IMR-90 (cell line): ENCODE results near the gene NQO2. TPM values are rescaled to one million over a fixed set of nuclear protein-coding genes. Genes with fewer than 3 reads are reported as not detected.
"Not testable (repeated sequence)": the region's sequence is repeated elsewhere in the genome, so short reads cannot be mapped to it uniquely, and the experiment has no call there.

Experiments
- ATAC-seq: fragments of 200-7000 bp; cut with Tn5 transposase; 2 replicates; pipeline ENCODE4 v1.9.1; 2020; ENCODE audit warnings: low read depth, mild to moderate bottlenecking, moderate library complexity
- BruUV-seq: library from RNA; stranded (reverse); fragments of 400-500 nt; replicated peaks from 2 replicates; lab custom pipeline; 2021; lab: Mats Ljungman, UMichigan
- CTCF ChIA-PET: fragments of 300-600 bp; formaldehyde crosslinking; extraction: SDS; loops from one replicate; lab custom pipeline; 2021; ENCODE audit warnings: antibody characterized with exemption; lab: Yijun Ruan, JAX
- POLR2A ChIA-PET: fragments of 300-600 bp; sonication (Branson Sonifier 250); formaldehyde crosslinking; loops from one replicate; lab custom pipeline; 2022; ENCODE audit warnings: antibody characterized with exemption; ENCODE audit not compliant: unreplicated experiment; lab: Charles Lee
- DNase-seq: peaks from one replicate; pipeline ENCODE4 v3.0.0; 2013
- H2AFZ ChIP-seq: replicated peaks from 2 replicates; pipeline ENCODE3; 2013; ENCODE audit warnings: low read length, mild to moderate bottlenecking; ENCODE audit not compliant: poor library complexity
- H2AK5ac ChIP-seq: 2 replicates; pipeline ENCODE4 v1.6.1; 2013; ENCODE audit warnings: low read depth, low read length, inconsistent platforms
- H2AK9ac ChIP-seq: replicated peaks from 2 replicates; pipeline ENCODE3; 2013; ENCODE audit warnings: mild to moderate bottlenecking, low read depth, low read length, moderate library complexity; ENCODE audit not compliant: poor library complexity
- H2BK120ac ChIP-seq: 2 replicates; pipeline ENCODE4 v1.6.1; 2013; ENCODE audit warnings: low read depth, low read length, inconsistent platforms
- H2BK15ac ChIP-seq: 3 replicates; pipeline ENCODE4 v1.6.1; 2013; ENCODE audit warnings: low read depth, low read length, inconsistent platforms
- H2BK20ac ChIP-seq: 2 replicates; pipeline ENCODE4 v1.6.1; 2013; ENCODE audit warnings: low read depth, mild to moderate bottlenecking, inconsistent platforms, low read length, moderate library complexity
- H2BK5ac ChIP-seq: 2 replicates; pipeline ENCODE4 v1.6.1; 2013; ENCODE audit warnings: mild to moderate bottlenecking, low read depth, low read length, inconsistent platforms; ENCODE audit not compliant: poor library complexity, severe bottlenecking
- H3K14ac ChIP-seq: replicated peaks from 2 replicates; pipeline ENCODE4 v1.6.1; 2013; ENCODE audit warnings: low read depth, low read length, inconsistent platforms
- H3K18ac ChIP-seq: 2 replicates; pipeline ENCODE4 v1.6.1; 2013; ENCODE audit warnings: low read depth, low read length, control low read depth
- H3K23ac ChIP-seq: 2 replicates; pipeline ENCODE4 v1.6.1; 2013; ENCODE audit warnings: low read depth, low read length, inconsistent platforms
- H3K27ac ChIP-seq: 2 replicates; pipeline ENCODE4 v1.5.1; 2013; ENCODE audit warnings: mild to moderate bottlenecking, control low read depth, low read length; ENCODE audit not compliant: insufficient read depth
- H3K27me3 ChIP-seq: 2 replicates; pipeline ENCODE4 v1.6.1; 2013; ENCODE audit warnings: low read length; ENCODE audit not compliant: control insufficient read depth, insufficient read depth
- H3K36me3 ChIP-seq: 2 replicates; pipeline ENCODE4 v1.6.1; 2013; ENCODE audit warnings: low read length, mixed read lengths; ENCODE audit not compliant: control insufficient read depth, insufficient read depth
- H3K4ac ChIP-seq: 2 replicates; pipeline ENCODE4 v1.6.1; 2013; ENCODE audit warnings: low read depth, low read length, inconsistent platforms
- H3K4me1 ChIP-seq: 2 replicates; pipeline ENCODE4 v1.6.1; 2013; ENCODE audit warnings: low read length, mixed read lengths; ENCODE audit not compliant: control insufficient read depth, insufficient read depth
- H3K4me2 ChIP-seq: 2 replicates; pipeline ENCODE4 v1.6.1; 2013; ENCODE audit warnings: low read depth, mild to moderate bottlenecking, control low read depth, low read length, moderate library complexity
- H3K4me3 ChIP-seq: 2 replicates; pipeline ENCODE4 v1.5.1; 2013; ENCODE audit warnings: low read depth, mild to moderate bottlenecking, control low read depth, low read length, moderate library complexity; ENCODE audit not compliant: insufficient read depth
- H3K56ac ChIP-seq: 2 replicates; pipeline ENCODE4 v1.6.1; 2013; ENCODE audit warnings: low read length, inconsistent platforms; ENCODE audit not compliant: insufficient read depth; ENCODE audit errors: extremely low read depth
- H3K79me1 ChIP-seq, 2 experiments: 2 replicates each; pipeline ENCODE4 v1.6.1; 2013; ENCODE audit warnings: low read length in 2 of 2, inconsistent platforms in 1 of 2, low read depth in 1 of 2
- H3K9ac ChIP-seq: 2 replicates; pipeline ENCODE4 v1.6.1; 2013; ENCODE audit warnings: low read depth, low read length, control low read depth
- H3K9me1 ChIP-seq: 2 replicates; pipeline ENCODE4 v1.6.1; 2013; ENCODE audit warnings: low read length, inconsistent platforms; ENCODE audit not compliant: insufficient read depth
- H3K9me3 ChIP-seq: 2 replicates; pipeline ENCODE4 v1.6.1; 2013; ENCODE audit warnings: low read length; ENCODE audit not compliant: control insufficient read depth, insufficient read depth
- H4K20me1 ChIP-seq: 2 replicates; pipeline ENCODE4 v1.6.1; 2013; ENCODE audit warnings: low read length, inconsistent platforms; ENCODE audit not compliant: insufficient read depth
- H4K5ac ChIP-seq: 2 replicates; pipeline ENCODE4 v1.6.1; 2013; ENCODE audit warnings: mild to moderate bottlenecking, low read depth, low read length, control low read depth
- H4K8ac ChIP-seq, 2 experiments: 2 replicates each; pipeline ENCODE4 v1.6.1; 2013; ENCODE audit warnings: low read depth in 2 of 2, low read length in 2 of 2, control low read depth in 1 of 2, inconsistent platforms in 1 of 2
- H4K91ac ChIP-seq: 2 replicates; pipeline ENCODE4 v1.6.1; 2013; ENCODE audit warnings: low read depth, low read length, inconsistent platforms; ENCODE audit not compliant: insufficient read depth
- WGBS, 2 experiments: methylation state at CpG; one replicate each; pipeline versions ENCODE4 v1.1.5 to v1.1.7; 2013; ENCODE audit warnings: missing lambda C conversion rate in 2 of 2; ENCODE audit not compliant: insufficient read length in 1 of 2; ENCODE audit errors: extremely low coverage in 2 of 2; 5-methylcytosine and 5-hydroxymethylcytosine counted together
- dilution Hi-C: fragments of 300-500 bp; cut with HindIII; formaldehyde crosslinking; loops from one replicate; pipeline ENCODE4 v1.14.3; 2018; ENCODE audit warnings: low sequenced_read_pairs; ENCODE audit not compliant: unreplicated experiment
- in situ Hi-C: fragments of 300-500 bp; cut with MboI; formaldehyde crosslinking; loops from 3 replicates; pipeline ENCODE4 v1.14.3; 2019; ENCODE audit warnings: low sequenced_read_pairs, inconsistent platforms, mixed read lengths
- intact Hi-C: fragments of 100-400 bp; cut with micrococcal nuclease; formaldehyde crosslinking; loops from 2 replicates; pipeline ENCODE4 v1.10.0; 2022
- polyA plus RNA-seq, 3 experiments: library from polyadenylated mRNA; depleted of rRNA; stranded (reverse); fragments of >200 nt; gene quantifications; 2 replicates each; pipeline ENCODE4 v1.2.3, GENCODE V29; 2012; ENCODE audit warnings: low replicate concordance in 1 of 3
- total RNA-seq: library from RNA; depleted of rRNA; stranded (reverse); fragments of >200 nt; gene quantifications from 2 replicates; pipeline ENCODE4 v1.2.3, GENCODE V29; 2012

NQO2 gene
- total and polyA plus RNA-seq, 2 of the 4 experiments (the other 2 are of a cell fraction), result 42.5 to 72.1 TPM

DNA sequence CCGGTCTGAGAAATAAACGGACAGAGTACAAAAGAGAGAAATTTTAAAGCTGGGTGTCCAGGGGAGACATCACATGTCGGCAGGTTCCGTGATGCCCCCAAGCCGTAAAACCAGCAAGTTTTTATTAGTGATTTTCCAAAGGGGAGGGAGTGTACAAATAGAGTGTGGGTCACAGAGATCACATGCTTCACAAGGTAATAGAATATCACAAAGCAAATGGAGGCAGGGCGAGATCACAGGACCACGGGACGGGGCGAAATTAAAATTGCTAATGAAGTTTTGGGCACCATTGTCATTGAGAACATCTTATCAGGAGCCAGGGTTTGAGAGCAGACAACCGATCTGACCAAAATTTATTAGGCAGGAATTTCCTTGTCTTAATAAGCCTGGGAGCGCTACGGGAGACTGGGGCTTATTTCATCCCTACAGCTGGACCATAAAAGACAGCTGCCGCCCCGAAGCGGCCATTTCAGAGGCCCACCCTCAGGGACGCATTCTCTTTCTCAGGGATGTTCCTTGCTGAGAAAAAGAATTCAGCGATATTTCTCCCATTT, 9.1 kb downstream of the NQO2 start:
- POLR2A ChIA-PET, dilution Hi-C loops: not testable (repeated sequence)

More for the DNA sequence above, 9.1 kb downstream of the NQO2 start:
- BruUV-seq, H3K9ac ChIP-seq, H4K91ac ChIP-seq, H2BK120ac ChIP-seq, H3K27ac ChIP-seq, H3K4ac ChIP-seq, H3K18ac ChIP-seq, H3K4me1 ChIP-seq, H2BK15ac ChIP-seq, H3K56ac ChIP-seq, H2AK9ac ChIP-seq, DNase-seq, H3K4me3 ChIP-seq, intact Hi-C loops, H2BK20ac ChIP-seq, H4K8ac ChIP-seq, H3K27me3 ChIP-seq, H2AK5ac ChIP-seq, H3K9me1 ChIP-seq, H3K23ac ChIP-seq, H3K14ac ChIP-seq, H3K9me3 ChIP-seq, H3K79me1 ChIP-seq, H2BK5ac ChIP-seq, H2AFZ ChIP-seq, H3K4me2 ChIP-seq, in situ Hi-C loops, H4K5ac ChIP-seq, ATAC-seq, H4K20me1 ChIP-seq: not testable (repeated sequence)
- WGBS, 2 experiments, result 100% methylated on average over 4 of the region's 17 CpGs; no CpG with 5 or more reads in 1 of the 2 experiments
- CTCF ChIA-PET, result interaction anchor here (0.7 kb wide), 1 partner anchor 59 kb away, joined by 3 read pairs; the partner anchor contains the start of gene RIPK1
- H3K36me3 ChIP-seq, result peaks cover 34% of the 10 kb centered on the region
